Coronary artery (tissue), 2 donors: ENCODE measurements around the gene BBIP1.

Experiments
- DNase-seq: peaks from one replicate; pipeline ENCODE4 v3.0.0-alpha.2; 2017; ENCODE audit warnings: low spot score
- H3K27ac ChIP-seq, 2 donors: fragments of 200-600 bp; sonication (generic); one replicate each; pipeline ENCODE4 v1.5.1; 2016 to 2019
- H3K4me3 ChIP-seq: fragments of 200-600 bp; sonication (generic); 2 replicates; pipeline ENCODE4 v1.5.1; 2016; ENCODE audit warnings: mild to moderate bottlenecking, moderate library complexity
- CTCF ChIP-seq: fragments of 200-600 bp; sonication (generic); IDR thresholded peaks from one replicate; pipeline ENCODE4 v1.5.1; 2019; ENCODE audit warnings: antibody characterized with exemption

Gene BBIP1

GRCh38 chr10:110962443-110962842 is 43.5 kb upstream of the BBIP1 start:
- Histone ChIP-seq H3K27ac (no peak overlapping the region), H3K4me3 (no peak overlapping the region)
- DNase-seq: no peak
- no peak for TF ChIP-seq CTCF

DNA sequence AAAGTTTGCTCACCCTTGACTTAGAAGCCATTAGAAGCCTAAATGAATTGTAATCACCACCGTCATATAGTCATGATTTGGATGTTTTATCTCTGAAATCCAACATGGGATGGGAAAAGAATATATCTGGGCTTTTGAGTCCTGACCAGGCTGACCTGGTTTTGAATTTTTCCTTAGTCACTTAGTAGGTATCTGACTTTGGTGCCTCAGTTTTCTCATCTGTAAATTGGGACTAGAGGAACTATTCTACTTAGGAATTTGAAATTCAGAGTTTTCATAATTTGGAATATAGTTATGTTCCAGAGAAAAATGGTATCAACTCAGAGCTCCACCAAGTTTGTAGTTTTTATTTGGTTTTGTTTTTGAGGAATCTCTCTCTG is 41.3 kb upstream of the BBIP1 start:
- Histone ChIP-seq H3K27ac (no peak overlapping the region), H3K4me3 (no peak overlapping the region)
- no peak for DNase-seq
- no peak for TF ChIP-seq CTCF

DNA sequence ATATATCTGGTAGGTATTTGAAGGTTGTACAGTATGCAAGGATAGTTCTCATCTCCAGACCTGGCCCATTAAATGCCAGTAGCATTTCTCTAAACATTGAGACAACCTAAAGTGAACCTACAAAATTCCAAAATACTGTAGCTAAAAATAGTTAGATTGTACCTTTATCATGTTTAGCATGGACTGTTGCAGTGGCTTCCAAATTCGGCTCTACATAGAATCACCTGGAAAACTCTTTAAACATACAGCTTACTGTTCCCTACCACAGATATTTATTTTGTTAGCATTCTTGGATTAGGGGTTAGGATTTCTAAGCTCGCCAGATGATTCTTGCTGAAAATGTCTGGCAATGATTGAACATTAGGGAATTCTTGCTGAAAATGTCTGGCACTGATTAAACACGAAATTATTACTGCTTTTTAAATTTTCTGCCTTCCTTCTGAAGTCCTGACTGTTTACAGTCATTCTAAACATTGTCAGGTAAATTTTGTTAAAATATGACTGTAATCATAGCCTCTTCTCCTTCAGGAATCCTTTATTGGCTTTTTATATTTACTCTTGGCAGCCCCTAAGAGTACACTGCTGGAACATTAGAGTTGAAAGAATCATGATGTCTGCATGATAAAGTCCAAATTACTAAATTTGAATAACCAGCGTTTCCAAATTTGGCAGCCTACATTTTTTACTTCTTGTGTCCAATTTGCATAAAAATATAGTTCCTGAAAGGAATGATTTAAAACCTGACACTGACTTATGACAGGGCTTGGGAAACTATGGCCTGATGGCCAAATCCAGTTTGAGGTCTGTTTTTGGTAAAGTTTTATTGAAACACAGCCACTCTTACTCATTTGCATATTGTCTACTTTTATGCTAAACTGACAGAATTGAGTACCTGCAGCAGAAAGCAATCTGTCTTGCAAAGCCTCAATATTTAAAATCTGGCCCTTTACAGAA is 40.7 kb upstream of the BBIP1 start:
- DNase-seq: no peak
- Histone ChIP-seq H3K4me3 (no peak overlapping the region), H3K27ac (no peak overlapping the region)
- no peak for TF ChIP-seq CTCF

GRCh38 chr10:110957606-110958005 is 38.6 kb upstream of the BBIP1 start:
- H3K4me3 ChIP-seq: no peak overlapping the region
- TF ChIP-seq CTCF: no peak
- no peak overlapping the region for H3K27ac ChIP-seq
- DNase-seq: no peak

DNA sequence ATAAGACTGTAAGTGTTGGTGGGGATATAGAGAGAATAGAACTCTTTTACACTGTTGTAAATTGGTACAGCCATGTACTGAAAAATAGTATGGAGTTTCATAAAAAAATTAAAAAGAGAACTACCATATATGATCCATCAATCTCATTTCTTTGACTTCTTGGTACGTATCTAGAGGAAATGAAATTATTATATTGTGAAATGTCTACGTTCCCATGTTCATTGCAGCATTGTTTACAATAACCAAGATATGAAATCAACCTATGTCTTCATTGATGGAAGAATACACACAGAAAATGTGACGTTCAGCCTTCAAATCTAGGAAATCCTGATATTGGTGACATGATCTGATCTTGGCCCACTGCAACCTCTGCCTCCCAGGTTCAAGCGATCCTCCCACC is 32.4 kb upstream of the BBIP1 start:
- Histone ChIP-seq H3K4me3 (no peak overlapping the region), H3K27ac (no peak overlapping the region)
- TF ChIP-seq CTCF: no peak
- no peak for DNase-seq

GRCh38 chr10:110947061-110947595 is 28.1 kb upstream of the BBIP1 start:
- no peak for DNase-seq
- H3K4me3 ChIP-seq: no peak overlapping the region
- TF ChIP-seq CTCF: no peak
- H3K27ac ChIP-seq: no peak overlapping the region

DNA sequence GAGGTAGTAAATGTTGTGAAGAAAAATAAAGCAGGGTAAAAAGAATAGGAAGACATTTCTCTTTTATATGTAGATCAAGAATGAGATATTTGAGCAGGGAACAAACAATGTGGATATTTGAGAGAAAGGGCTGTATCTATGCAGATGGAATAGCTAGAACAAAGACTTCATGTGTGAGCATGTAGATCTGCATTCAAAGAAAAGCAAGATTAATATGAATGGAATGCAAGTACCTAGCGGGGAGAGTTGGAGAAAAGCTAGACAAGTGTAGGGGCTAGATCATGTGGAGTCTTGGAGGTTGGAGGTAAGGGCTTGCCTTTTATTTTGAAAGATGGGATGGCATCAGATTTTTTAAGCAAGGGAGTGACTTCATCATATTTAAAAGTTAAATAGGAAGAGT is 27.5 kb upstream of the BBIP1 start:
- Histone ChIP-seq H3K4me3 (no peak overlapping the region), H3K27ac (no peak overlapping the region)
- DNase-seq: no peak
- no peak for TF ChIP-seq CTCF
